Measurements from ENCODE around the gene SEC24C. TPM values are rescaled to one million over a fixed set of nuclear protein-coding genes. Genes with fewer than 3 reads are reported as not detected.

The SEC24C gene
- total and polyA plus RNA-seq, 2 of the 13 experiments (the other 11 are each of a cell fraction or from before 2014, with no cell fraction given), result 63.1 to 66.4 TPM

DNA sequence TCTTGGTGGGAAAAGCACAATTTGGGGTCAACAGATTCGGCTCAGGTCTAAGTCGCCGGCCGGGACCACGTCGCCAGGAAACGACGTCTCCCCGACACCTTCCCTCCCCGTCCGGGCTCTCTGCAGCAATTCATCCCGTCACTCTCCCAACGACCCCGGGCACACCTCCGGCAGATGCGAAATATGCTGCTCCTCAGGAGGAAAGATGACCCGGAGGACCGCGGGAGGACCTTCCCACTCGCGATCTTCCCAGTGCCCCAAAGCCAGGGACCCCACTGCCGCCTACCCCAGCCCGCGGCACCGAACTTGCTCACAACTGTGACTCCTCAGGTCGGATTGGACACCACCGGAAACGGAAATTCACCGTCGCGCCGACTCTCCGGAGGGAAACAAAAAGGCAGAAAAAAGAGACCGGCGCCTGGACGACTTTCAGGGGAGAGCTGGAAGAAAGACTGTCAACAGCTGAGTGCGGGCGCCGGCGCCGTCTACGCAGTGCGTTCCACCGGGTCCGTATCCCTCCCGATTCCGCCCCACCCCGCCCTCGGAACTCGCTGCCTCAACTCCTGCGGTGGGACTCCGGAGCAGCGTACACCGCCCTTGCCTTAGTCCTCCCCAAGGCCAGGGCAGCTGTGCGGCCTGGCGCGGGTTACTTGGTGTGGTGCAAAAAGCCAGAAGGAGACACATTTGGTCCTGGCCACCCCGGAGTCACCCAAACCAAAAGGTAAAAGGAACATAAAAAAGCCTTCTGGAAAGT is 13.8 kb upstream of the SEC24C start (continued):
- TF ChIP-seq SAP130 (CRISPR knock-in tag; IDR thresholded peaks at IDR 0.05; ENCODE audit: low read depth) (peak; percentile 91), ZNF383 (CRISPR knock-in tag; IDR thresholded peaks at IDR 0.05; ENCODE audit: borderline replicate concordance) (no peak), ZNF703 (CRISPR knock-in tag; IDR thresholded peaks at IDR 0.05; ENCODE audit: borderline replicate concordance) (no peak; the same call in 1 of the 2 replicates), GLI4 (CRISPR knock-in tag; IDR thresholded peaks at IDR 0.05; ENCODE audit: borderline replicate concordance) (peak; percentile 31; the same call in 1 of the 2 replicates), NCOA2 (CRISPR knock-in tag; IDR thresholded peaks at IDR 0.05) (peak; percentile 36; the same call in 1 of the 2 replicates), ZNF678 (CRISPR knock-in tag; IDR thresholded peaks at IDR 0.05) (no peak; the same call in 1 of the 2 replicates), ZNF160 (CRISPR knock-in tag; IDR thresholded peaks at IDR 0.05) (peak; percentile 70; the same call in 1 of the 2 replicates), ZNF460 (CRISPR knock-in tag; IDR thresholded peaks at IDR 0.05; ENCODE audit: borderline replicate concordance) (peak; percentile 12; the same call in 1 of the 2 replicates), ZNF569 (CRISPR knock-in tag; IDR thresholded peaks at IDR 0.05; ENCODE audit: borderline replicate concordance) (no peak), REL (CRISPR knock-in tag; conservative IDR thresholded peaks at IDR 0.05) (0 out of 2 replicates have a peak, but pooled peaks have one; percentile 37), KDM2A (CRISPR knock-in tag; IDR thresholded peaks at IDR 0.05; ENCODE audit: borderline replicate concordance, low read depth) (peak; percentile 91), HNRNPLL (IDR thresholded peaks at IDR 0.05; ENCODE audit: low read depth, low read length, poor library complexity, severe bottlenecking) (peak; percentile 99)
- TF ChIP-seq, protein P1, sequence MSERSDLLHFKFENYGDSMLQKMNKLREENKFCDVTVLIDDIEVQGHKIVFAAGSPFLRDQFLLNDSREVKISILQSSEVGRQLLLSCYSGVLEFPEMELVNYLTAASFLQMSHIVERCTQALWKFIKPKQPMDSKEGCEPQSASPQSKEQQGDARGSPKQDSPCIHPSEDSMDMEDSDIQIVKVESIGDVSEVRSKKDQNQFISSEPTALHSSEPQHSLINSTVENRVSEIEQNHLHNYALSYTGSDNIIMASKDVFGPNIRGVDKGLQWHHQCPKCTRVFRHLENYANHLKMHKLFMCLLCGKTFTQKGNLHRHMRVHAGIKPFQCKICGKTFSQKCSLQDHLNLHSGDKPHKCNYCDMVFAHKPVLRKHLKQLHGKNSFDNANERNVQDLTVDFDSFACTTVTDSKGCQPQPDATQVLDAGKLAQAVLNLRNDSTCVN (CRISPR knock-in tag; IDR thresholded peaks at IDR 0.05; ENCODE audit: borderline replicate concordance), result no peak; the same call in 1 of the 2 replicates
- TF ChIP-seq, protein P2, sequence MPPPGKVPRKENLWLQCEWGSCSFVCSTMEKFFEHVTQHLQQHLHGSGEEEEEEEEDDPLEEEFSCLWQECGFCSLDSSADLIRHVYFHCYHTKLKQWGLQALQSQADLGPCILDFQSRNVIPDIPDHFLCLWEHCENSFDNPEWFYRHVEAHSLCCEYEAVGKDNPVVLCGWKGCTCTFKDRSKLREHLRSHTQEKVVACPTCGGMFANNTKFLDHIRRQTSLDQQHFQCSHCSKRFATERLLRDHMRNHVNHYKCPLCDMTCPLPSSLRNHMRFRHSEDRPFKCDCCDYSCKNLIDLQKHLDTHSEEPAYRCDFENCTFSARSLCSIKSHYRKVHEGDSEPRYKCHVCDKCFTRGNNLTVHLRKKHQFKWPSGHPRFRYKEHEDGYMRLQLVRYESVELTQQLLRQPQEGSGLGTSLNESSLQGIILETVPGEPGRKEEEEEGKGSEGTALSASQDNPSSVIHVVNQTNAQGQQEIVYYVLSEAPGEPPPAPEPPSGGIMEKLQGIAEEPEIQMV (CRISPR knock-in tag; IDR thresholded peaks at IDR 0.05; ENCODE audit: low read depth), result 0 out of 2 replicates have a peak, but pooled peaks have one; percentile 92
- TF ChIP-seq, protein P3, sequence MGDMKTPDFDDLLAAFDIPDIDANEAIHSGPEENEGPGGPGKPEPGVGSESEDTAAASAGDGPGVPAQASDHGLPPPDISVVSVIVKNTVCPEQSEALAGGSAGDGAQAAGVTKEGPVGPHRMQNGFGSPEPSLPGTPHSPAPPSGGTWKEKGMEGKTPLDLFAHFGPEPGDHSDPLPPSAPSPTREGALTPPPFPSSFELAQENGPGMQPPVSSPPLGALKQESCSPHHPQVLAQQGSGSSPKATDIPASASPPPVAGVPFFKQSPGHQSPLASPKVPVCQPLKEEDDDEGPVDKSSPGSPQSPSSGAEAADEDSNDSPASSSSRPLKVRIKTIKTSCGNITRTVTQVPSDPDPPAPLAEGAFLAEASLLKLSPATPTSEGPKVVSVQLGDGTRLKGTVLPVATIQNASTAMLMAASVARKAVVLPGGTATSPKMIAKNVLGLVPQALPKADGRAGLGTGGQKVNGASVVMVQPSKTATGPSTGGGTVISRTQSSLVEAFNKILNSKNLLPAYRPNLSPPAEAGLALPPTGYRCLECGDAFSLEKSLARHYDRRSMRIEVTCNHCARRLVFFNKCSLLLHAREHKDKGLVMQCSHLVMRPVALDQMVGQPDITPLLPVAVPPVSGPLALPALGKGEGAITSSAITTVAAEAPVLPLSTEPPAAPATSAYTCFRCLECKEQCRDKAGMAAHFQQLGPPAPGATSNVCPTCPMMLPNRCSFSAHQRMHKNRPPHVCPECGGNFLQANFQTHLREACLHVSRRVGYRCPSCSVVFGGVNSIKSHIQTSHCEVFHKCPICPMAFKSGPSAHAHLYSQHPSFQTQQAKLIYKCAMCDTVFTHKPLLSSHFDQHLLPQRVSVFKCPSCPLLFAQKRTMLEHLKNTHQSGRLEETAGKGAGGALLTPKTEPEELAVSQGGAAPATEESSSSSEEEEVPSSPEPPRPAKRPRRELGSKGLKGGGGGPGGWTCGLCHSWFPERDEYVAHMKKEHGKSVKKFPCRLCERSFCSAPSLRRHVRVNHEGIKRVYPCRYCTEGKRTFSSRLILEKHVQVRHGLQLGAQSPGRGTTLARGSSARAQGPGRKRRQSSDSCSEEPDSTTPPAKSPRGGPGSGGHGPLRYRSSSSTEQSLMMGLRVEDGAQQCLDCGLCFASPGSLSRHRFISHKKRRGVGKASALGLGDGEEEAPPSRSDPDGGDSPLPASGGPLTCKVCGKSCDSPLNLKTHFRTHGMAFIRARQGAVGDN (CRISPR knock-in tag; IDR thresholded peaks at IDR 0.05), result peak; percentile 85
- TF ChIP-seq, protein P4, sequence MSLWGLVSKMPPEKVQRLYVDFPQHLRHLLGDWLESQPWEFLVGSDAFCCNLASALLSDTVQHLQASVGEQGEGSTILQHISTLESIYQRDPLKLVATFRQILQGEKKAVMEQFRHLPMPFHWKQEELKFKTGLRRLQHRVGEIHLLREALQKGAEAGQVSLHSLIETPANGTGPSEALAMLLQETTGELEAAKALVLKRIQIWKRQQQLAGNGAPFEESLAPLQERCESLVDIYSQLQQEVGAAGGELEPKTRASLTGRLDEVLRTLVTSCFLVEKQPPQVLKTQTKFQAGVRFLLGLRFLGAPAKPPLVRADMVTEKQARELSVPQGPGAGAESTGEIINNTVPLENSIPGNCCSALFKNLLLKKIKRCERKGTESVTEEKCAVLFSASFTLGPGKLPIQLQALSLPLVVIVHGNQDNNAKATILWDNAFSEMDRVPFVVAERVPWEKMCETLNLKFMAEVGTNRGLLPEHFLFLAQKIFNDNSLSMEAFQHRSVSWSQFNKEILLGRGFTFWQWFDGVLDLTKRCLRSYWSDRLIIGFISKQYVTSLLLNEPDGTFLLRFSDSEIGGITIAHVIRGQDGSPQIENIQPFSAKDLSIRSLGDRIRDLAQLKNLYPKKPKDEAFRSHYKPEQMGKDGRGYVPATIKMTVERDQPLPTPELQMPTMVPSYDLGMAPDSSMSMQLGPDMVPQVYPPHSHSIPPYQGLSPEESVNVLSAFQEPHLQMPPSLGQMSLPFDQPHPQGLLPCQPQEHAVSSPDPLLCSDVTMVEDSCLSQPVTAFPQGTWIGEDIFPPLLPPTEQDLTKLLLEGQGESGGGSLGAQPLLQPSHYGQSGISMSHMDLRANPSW (CRISPR knock-in tag; IDR thresholded peaks at IDR 0.05; ENCODE audit: borderline replicate concordance), result no peak
- TF ChIP-seq, protein P5, sequence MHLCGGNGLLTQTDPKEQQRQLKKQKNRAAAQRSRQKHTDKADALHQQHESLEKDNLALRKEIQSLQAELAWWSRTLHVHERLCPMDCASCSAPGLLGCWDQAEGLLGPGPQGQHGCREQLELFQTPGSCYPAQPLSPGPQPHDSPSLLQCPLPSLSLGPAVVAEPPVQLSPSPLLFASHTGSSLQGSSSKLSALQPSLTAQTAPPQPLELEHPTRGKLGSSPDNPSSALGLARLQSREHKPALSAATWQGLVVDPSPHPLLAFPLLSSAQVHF (CRISPR knock-in tag; IDR thresholded peaks at IDR 0.05), result peak; percentile 77; the same call in 1 of the 2 replicates

All from HepG2 (cell line).